Transverse colon (tissue), 1 donor: Measurements from ENCODE around the gene TBC1D9B.

Experiments used
- EP300 ChIP-seq: sonication (generic); formaldehyde crosslinking; IDR thresholded peaks from one replicate; pipeline ENCODE4 v1.6.1; 2017; ENCODE audit warnings: antibody characterized with exemption, low read depth
- POLR2A ChIP-seq: fragments of 450-650 bp; IDR thresholded peaks from one replicate; pipeline ENCODE4 v1.6.1; 2016; ENCODE audit warnings: antibody characterized with exemption, mild to moderate bottlenecking, moderate library complexity

GRCh38 chr5:179827680-179828079, 80.0 kb downstream of the TBC1D9B start:
- no peak for TF ChIP-seq EP300
- peak; percentile 41 for TF ChIP-seq POLR2A
